Fibroblast of pulmonary artery (primary cell): ENCODE measurements around the gene AKAP8L.

ENCODE experiments used
- DNase-seq: peaks from one replicate; pipeline ENCODE4 v3.0.0-alpha.2; 2010; ENCODE audit warnings: low read depth
- H3K4me3 ChIP-seq: replicated peaks from 2 replicates; pipeline ENCODE4 v1.5.1; 2011; ENCODE audit warnings: low read depth, mild to moderate bottlenecking, control low read depth, low read length, moderate library complexity
- TF ChIP-seq, protein P1 (sequence below): IDR thresholded peaks from 2 replicates; pipeline ENCODE4 v1.5.1; 2011; ENCODE audit warnings: mild to moderate bottlenecking, control low read depth, low read length, inconsistent platforms; ENCODE audit errors: missing control alignments

AKAP8L gene

DNA sequence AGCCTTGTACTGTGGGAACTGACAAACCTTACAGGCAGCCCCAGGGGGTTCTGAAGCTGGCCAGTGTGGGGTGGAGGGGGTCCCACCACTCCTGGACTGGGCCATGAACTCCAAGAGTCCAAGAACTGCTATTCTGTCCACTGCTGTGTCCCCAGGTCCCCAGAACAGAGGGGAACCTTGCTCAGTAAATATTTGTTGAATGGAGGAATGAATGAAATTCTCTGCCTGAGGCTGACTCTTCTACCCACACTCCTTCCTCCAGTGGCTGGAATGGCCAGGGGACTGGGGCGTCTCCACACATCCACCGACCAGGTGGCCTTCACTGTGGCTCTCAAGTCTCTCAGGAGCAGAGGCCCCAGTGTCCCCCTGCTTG is 19.3 kb upstream of the AKAP8L start:
- no peak overlapping the region for H3K4me3 ChIP-seq
- no peak for DNase-seq
- TF ChIP-seq, protein P1, sequence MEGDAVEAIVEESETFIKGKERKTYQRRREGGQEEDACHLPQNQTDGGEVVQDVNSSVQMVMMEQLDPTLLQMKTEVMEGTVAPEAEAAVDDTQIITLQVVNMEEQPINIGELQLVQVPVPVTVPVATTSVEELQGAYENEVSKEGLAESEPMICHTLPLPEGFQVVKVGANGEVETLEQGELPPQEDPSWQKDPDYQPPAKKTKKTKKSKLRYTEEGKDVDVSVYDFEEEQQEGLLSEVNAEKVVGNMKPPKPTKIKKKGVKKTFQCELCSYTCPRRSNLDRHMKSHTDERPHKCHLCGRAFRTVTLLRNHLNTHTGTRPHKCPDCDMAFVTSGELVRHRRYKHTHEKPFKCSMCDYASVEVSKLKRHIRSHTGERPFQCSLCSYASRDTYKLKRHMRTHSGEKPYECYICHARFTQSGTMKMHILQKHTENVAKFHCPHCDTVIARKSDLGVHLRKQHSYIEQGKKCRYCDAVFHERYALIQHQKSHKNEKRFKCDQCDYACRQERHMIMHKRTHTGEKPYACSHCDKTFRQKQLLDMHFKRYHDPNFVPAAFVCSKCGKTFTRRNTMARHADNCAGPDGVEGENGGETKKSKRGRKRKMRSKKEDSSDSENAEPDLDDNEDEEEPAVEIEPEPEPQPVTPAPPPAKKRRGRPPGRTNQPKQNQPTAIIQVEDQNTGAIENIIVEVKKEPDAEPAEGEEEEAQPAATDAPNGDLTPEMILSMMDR = no peak

- peak; percentile 33 for DNase-seq
- TF ChIP-seq, protein P1 = peak; percentile 29
These were observed 18.8 kb upstream of the AKAP8L start for GRCh38 chr19:15437355-15438123.

DNA sequence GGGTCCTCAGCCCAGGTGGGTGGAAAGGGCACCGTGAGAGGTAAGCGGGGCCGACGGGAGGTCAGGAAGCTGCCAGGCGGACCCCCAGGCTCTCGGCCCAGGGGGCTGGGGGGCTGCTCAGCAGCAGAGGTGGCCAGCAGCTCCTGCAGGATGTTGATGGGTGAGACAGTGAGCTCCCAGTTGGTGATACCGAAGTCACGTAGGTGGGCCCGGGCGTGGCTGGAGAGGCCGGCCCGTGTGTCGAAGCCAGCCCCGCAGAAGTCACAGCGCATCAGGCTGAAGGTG is 18.0 kb upstream of the AKAP8L start:
- TF ChIP-seq, protein P1 = no peak
- DNase-seq = no peak
- no peak overlapping the region for H3K4me3 ChIP-seq

More at GRCh38 chr19:15437355-15438123, 18.8 kb upstream of the AKAP8L start:
- H3K4me3 ChIP-seq = no peak overlapping the region

GRCh38 chr19:15436012-15436825 is 17.4 kb upstream of the AKAP8L start:
- H3K4me3 ChIP-seq = no peak overlapping the region
- TF ChIP-seq, protein P1 = no peak
- DNase-seq = no peak

DNA sequence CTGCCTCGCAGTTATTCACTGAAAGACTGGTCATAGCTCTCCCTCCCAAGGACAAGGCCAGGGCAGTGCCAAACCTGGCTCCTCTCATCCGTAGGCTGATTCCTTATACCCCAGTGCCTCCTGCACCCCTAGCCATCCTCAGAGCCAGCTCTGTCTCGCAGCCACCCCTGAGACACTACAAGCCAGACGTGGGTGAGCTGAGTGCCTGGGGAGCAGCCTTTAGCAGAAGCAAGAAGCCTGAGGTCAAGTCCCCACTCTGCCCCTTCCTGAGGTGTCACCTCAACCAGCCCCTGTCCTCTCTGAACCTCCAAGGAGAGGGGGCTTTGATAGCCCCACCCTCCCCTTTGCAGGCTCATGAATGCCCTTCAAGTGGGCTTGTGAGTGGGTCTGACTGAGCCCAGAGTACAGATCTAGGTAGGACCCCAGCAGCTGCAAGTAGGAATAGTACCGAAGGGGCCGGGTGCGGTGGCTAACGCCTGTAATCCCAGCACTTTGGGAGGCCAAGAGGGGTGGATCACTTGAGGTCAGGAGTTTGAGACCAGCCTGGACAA is 14.8 kb upstream of the AKAP8L start:
- TF ChIP-seq, protein P1 = no peak
- no peak for DNase-seq
- peak overlapping the region; percentile 62 for H3K4me3 ChIP-seq

DNA sequence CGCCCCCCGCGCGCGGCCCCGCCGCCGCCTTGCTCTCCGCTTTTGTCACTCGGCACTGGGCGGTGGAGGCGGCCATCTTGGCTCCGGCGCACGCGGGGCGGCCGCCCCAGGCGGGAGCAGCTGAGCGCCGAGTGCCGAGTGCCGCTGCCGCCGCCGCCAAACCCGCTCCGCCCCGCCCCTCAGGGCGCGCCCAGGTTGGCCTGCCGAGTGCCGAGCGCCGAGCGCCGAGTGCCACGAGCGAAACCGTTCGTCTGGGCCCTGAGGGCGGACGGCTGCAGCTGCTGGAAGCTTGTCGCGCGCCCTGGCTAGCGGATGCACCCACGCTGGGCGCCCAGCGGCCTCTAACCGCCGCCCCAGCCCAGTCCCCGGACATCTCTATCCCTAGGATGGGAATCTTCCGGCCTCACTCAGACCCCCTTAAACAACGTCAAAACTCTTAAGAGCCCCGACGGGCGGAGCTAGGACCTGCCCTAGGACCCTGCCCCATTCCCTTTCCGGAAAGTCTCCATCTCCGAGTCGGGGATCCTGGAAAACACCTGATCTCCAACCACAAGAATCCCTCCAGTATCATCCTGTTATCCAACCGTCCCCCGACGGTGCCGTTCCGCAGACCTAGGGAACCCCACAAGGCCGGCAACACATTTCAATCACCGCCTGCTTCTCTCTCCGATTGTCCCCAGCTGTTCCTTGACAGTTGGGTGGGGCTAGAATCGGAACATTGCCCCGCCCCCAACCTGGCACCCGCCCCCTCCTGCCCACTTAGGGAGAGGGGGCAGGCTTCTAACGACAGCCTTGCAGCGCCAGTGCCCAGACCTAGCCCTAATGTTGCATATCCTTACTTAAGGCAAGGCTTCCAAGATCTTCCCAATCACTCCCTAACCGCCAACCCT is 14.1 kb upstream of the AKAP8L start:
- peak overlapping the region; percentile 62 for H3K4me3 ChIP-seq
- TF ChIP-seq, protein P1 = no peak
- peak; percentile 88 for DNase-seq
